Neuron (in vitro differentiated cells): ENCODE results near the gene TRPM8.

Source experiments
- H2AFZ ChIP-seq: one replicate; pipeline ENCODE4 v1.6.1; 2013; ENCODE audit warnings: low read depth, mild to moderate bottlenecking, inconsistent platforms, low read length, moderate library complexity
- H3K27me3 ChIP-seq: one replicate; pipeline ENCODE4 v1.6.1; 2013; ENCODE audit warnings: low read length; ENCODE audit not compliant: insufficient read depth
- H3K36me3 ChIP-seq: one replicate; pipeline ENCODE4 v1.6.1; 2013; ENCODE audit warnings: low read length; ENCODE audit not compliant: insufficient read depth
- H3K4me1 ChIP-seq: one replicate; pipeline ENCODE4 v1.6.1; 2013; ENCODE audit warnings: low read length; ENCODE audit not compliant: insufficient read depth
- H3K4me3 ChIP-seq: 2 replicates; pipeline ENCODE4 v1.5.1; 2013; ENCODE audit warnings: mild to moderate bottlenecking, low read length, moderate library complexity
- H3K9me3 ChIP-seq: one replicate; pipeline ENCODE4 v1.6.1; 2013; ENCODE audit warnings: low read length

TRPM8 gene

GRCh38 chr2:234058881-234059280 lies 141.7 kb downstream of the TRPM8 start:
- Histone ChIP-seq H3K4me3 (no peak overlapping the region), H3K9me3 (no peaks in the 10 kb centered on the region), H3K4me1 (no peaks in the 10 kb centered on the region), H3K27me3 (no peaks in the 10 kb centered on the region), H2AFZ (no peak overlapping the region), H3K36me3 (no peaks in the 10 kb centered on the region)

GRCh38 chr2:234060236-234060635 lies 143.1 kb downstream of the TRPM8 start:
- Histone ChIP-seq H3K36me3 (no peaks in the 10 kb centered on the region), H2AFZ (no peak overlapping the region), H3K4me1 (no peaks in the 10 kb centered on the region), H3K27me3 (no peaks in the 10 kb centered on the region), H3K4me3 (no peak overlapping the region), H3K9me3 (no peaks in the 10 kb centered on the region)

- Histone ChIP-seq H3K9me3 (no peaks in the 10 kb centered on the region), H3K36me3 (no peaks in the 10 kb centered on the region), H3K4me3 (no peak overlapping the region), H3K4me1 (no peaks in the 10 kb centered on the region), H3K27me3 (no peaks in the 10 kb centered on the region), H2AFZ (no peak overlapping the region)
These were observed 144.6 kb downstream of the TRPM8 start for GRCh38 chr2:234061624-234062257.

GRCh38 chr2:234066587-234066986 lies 149.4 kb downstream of the TRPM8 start:
- Histone ChIP-seq H3K36me3 (no peaks in the 10 kb centered on the region), H2AFZ (no peak overlapping the region), H3K4me1 (no peaks in the 10 kb centered on the region), H3K27me3 (no peaks in the 10 kb centered on the region), H3K9me3 (no peaks in the 10 kb centered on the region), H3K4me3 (no peak overlapping the region)
